ENCODE data around the gene KLF13.
A peak's percentile ranks its signal among the peaks of the same experiment; 100 is the strongest.

The KLF13 gene

GRCh38 chr15:31387092-31387478, 60.5 kb downstream of the KLF13 start:
- DNase-seq, result no peak

GRCh38 chr15:31387479-31388118, 61.0 kb downstream of the KLF13 start:
- no peak for DNase-seq

- DNase-seq, result no peak
These were observed 62.9 kb downstream of the KLF13 start for GRCh38 chr15:31389576-31389975.

- no peak for DNase-seq
These were observed 63.4 kb downstream of the KLF13 start for GRCh38 chr15:31390029-31390428.

- no peak for DNase-seq
These were observed 64.3 kb downstream of the KLF13 start for GRCh38 chr15:31390777-31391486.

GRCh38 chr15:31391687-31392671, 65.3 kb downstream of the KLF13 start:
- DNase-seq, result peak; percentile 82

GRCh38 chr15:31392761-31393401, 66.2 kb downstream of the KLF13 start:
- no peak for DNase-seq

GRCh38 chr15:31393444-31394091, 66.9 kb downstream of the KLF13 start:
- DNase-seq, result no peak

GRCh38 chr15:31396881-31397560, 70.4 kb downstream of the KLF13 start:
- DNase-seq, result peak; percentile 72

GRCh38 chr15:31397851-31398661, 71.4 kb downstream of the KLF13 start:
- no peak for DNase-seq

- no peak for DNase-seq
These were observed 72.2 kb downstream of the KLF13 start for GRCh38 chr15:31398677-31399301.

GRCh38 chr15:31399544-31400171, 73.0 kb downstream of the KLF13 start:
- DNase-seq, result no peak

- DNase-seq, result no peak
These were observed 73.7 kb downstream of the KLF13 start for GRCh38 chr15:31400222-31400927.

GRCh38 chr15:31401282-31401681, 74.6 kb downstream of the KLF13 start:
- DNase-seq, result no peak

GRCh38 chr15:31402003-31402402, 75.4 kb downstream of the KLF13 start:
- no peak for DNase-seq

- DNase-seq, result no peak
These were observed 75.9 kb downstream of the KLF13 start for GRCh38 chr15:31402511-31403056.

- DNase-seq, result no peak
These were observed 76.5 kb downstream of the KLF13 start for GRCh38 chr15:31403096-31403495.

- no peak for DNase-seq
These were observed 77.0 kb downstream of the KLF13 start for GRCh38 chr15:31403606-31404005.

GRCh38 chr15:31404345-31404744, 77.7 kb downstream of the KLF13 start:
- no peak for DNase-seq
